HG02938 (cell line): ENCODE results near the gene PCED1B.
"Not testable (repeated sequence)": the region's sequence is repeated elsewhere in the genome, so short reads cannot be mapped to it uniquely, and the experiment has no call there.

Experiments used
- ATAC-seq: cut with Tn5 transposase; IDR thresholded peaks from one replicate; pipeline ENCODE4 v1.9.1; 2021; ENCODE audit warnings: mild to moderate bottlenecking, moderate library complexity; ENCODE audit not compliant: unreplicated experiment

Gene PCED1B

DNA sequence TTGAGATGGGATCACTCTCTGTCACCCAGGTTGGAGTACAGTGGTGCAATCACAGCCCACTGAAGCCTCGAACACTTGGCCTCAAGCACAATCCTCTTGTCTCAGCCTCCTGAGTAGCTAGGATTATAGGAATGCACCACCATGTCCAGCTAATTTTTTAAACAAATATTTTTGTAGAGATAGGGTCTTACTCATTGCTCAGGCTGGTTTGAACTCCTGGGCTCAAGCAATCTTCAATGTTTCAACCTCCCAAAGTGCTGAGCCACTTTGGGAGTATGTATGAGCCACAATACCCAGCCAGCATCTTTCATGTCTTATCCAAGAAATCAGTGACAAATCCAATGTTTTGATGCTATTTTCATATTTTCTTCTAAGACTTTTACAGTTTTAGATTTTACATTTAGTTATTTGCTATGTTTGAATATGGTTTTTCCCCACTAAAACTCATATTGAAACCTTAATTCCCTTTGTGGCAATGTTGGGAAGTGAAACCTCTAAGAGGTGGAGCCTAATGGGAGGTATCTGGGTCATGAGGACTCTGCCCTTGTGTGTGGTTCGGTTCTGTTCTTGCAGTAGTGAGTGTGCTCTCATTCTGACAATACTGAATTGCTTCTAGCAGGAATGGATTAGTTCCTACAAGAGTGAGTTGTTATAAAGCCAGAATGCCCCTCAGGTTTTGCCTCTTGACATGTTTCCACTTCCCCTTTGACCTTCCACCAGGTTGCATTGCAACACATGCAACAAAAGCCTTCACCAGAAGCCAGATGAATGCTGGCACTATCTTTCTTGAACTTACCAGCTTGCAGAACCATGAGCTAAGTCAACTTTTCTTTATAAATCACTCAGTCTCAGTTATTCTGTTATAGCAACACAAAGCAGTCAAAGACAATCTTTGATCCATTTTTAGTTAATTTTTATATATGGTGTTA lies 81.2 kb downstream of the PCED1B start:
- no peak for ATAC-seq

DNA sequence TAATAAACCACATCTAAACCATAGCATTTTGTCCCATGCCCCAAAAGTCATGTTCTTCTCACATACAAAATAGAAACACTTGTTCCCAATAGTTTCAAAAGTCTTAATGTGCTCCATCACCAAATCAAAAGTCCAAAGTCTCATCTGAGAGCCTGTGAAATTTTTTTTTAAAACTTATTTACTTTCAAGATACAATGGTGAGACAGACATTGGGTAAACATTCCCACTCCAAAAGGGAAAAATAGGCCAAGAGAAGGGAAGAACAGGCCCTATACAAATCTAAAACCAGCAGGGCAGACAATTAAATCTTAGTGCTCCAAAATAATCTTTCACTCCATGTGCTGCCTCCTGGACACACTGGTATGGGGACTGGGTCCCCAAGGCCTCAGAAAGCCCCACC lies 84.7 kb downstream of the PCED1B start:
- no peak for ATAC-seq

DNA sequence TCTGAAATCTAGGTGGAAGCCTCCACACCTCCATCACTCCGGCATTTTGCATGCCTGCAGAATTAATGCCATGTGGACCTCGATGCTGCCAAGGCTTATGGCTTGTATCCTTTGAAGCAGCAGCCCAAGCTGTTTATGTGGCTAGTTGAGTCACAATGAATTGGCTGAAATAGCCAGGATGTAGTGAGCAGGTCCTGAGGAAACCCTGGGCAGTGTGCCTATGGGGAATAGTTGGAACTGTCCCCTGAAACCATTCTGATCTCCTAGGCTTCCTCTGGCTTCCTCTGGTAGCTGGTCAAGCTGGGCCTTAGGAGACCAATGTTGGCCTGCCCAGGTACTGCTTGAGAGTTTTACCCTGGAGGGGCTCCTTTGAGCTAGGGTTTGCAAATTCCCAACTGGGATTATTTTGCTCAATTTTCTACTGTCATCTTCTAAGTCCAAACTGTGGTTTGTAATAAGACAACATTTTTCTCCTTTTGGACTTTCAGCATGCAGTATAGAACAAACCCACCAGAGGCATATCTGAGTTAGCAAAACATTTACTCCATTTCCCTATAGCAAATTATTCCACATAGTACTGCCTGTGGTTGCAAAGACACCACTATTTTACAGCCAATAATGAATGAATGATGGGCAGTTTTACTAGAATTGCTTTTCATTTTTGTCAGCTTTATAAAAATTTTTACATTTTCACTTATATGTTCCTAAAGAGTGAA lies 85.5 kb downstream of the PCED1B start:
- no peak for ATAC-seq

DNA sequence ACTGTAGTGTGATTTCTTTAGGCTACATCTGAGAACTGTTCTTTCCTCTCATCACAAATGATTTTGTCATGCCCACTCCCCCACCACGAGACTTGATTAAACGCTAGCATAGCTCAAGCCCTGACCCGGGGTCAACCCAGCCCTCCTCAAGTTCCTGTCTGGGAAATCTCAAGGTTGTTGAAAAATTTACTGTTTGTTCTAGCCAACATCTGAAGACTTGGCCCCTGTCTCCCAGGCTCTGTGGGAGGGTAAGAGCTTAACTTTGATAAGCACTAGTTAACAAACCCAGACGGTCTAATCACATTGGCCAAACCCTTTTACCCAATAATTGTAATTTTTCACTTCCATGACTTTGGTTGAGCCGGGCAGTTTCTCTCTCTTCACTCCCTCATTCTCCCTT lies 86.5 kb downstream of the PCED1B start:
- no peak for ATAC-seq

DNA sequence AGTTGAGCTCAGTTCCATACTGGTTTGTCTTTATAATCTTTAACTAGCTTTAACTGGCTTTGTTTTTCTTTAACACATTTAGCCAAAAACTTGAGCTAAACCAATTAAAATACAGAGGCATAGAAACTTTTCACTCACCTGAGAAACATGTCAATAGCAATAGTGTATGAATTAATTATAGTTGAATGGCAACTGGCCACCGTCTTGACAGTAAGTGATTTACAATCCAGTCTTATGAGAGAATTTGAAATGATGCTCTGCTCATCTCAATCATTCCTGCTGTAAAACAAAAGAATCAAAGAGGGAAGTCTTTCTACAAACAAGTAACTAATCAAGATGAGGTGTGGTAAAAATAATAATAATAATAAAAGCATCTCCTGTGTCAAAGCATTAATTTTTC lies 86.9 kb downstream of the PCED1B start:
- no peak for ATAC-seq

DNA sequence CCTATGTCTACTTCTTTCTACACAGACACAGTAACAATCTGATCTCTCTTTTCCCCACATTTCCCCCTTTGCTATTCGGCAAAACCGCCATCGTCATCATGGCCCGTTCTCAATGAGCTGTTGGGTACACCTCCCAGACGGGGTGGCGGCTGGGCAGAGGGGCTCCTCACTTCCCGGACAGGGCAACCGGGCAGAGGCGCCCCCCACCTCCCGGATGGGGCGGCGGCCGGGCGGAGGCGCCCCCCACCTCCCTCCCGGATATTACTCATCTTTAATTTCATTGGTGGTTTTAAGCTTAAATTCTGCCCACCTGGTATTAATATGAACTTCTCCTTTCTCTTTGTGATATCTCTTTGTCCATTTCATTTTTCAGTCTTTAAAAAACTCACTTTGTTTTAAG lies 90.9 kb downstream of the PCED1B start:
- not testable (repeated sequence) for ATAC-seq

DNA sequence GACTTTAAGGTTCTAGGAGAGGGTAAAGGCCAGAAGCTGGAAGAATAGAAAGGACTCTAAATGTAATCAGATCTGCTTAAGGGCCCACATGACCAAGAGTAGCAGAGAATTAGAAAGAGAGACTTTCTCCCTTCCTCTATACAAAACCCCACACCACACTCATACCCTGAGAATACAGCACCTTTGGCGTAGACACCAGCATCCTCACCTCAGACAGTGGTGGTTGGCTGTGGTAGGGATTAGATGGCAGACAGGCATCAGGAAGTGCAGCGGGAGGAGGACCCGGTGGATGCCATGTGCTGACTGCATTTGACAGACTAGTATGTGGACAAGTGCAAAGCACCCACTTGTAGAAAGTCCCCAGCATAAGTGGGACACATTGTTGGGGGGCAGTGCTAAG lies 98.6 kb downstream of the PCED1B start:
- ATAC-seq, result no peak

DNA sequence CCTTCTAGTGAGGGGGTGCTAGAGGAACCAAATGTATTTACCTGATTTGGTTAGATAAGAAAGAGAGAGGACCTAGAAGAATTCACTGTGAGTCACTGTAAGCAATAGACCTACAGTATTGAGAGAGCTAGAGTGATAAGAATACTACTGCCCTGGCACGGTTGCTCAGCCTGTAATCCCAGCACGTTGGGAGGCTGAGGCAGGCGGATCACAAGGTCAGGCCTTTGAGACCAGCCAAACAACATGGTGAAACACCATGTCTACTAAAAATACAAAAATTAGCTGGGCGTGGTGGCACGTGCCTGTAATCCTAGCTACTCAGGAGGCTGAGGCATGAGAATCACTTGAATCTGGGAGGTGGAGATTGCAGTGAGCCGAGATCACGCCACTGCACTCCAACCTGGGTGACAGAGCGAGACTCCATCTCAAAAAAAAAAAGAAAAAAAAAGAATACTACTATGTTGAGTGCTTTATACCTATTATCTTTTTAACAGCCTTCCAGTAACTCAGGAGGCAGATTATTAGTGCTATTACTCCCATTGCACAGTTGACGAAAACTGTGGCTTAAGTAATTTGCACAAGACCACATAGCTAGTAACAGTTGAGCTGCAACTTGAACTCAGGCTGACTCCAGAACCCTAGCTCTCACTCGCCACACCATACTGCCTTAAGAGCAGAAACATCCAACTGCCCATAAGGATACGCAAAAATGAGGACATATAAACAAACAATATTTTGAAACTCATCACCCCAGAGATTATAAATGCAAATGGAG lies 102.9 kb downstream of the PCED1B start:
- not testable (repeated sequence) for ATAC-seq

DNA sequence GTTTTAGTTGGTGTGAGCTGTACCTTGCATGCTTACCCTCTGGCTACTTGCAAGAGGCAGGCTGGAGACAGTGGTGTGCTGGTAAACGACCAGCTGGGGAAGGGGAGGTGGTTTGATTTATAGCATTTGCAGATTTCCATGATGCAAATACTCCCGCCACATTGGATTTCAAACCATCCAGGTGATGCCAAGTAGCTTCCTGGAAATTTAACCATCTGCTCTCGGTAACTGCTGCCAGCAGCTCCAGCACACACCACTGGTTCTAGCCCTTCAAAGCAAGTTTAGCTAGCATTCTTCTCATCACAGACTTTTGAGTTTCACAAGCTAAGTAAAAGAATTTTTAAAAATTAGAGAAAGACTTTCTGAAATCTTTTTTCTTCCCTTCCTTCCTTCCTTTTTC lies 104.8 kb downstream of the PCED1B start:
- ATAC-seq, result no peak

DNA sequence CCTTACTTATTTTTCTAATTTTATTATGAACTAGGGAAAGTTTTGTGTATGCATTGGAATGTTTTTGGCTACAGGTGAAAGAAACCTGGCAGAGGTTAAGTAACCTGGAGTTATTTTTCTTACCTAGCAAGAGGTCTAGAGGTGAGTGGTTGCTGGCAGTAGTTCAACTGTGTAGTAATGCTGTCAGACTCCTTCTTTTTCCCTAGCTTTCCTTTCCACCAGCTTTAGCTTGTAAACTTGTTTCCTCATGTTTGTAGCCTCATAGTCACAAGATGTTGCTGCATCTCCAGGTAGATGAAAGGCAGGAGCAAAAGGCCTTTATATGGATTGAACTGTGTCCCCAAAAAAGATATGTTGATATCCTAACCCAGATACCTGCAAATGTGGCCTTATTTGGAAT lies 105.4 kb downstream of the PCED1B start:
- ATAC-seq, result no peak

DNA sequence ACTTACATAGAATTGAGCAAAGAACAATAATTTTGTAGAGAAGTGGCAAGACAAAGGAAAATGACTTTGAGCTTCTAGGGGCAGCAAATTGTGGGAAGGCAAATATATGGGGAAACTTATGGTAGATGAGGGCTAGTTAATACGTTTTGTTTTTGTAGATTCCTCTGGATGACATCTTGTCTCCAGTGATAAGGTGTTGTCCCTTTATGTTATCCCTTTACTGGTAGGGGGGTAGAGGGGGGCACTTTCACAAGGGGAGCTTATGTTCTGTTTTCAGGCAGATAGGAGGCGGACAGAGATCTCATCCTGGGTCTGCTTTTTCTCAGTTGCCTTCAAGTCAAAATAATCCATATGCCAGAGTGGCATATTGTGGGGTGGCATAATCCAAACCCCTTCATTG lies 106.8 kb downstream of the PCED1B start:
- no peak for ATAC-seq

DNA sequence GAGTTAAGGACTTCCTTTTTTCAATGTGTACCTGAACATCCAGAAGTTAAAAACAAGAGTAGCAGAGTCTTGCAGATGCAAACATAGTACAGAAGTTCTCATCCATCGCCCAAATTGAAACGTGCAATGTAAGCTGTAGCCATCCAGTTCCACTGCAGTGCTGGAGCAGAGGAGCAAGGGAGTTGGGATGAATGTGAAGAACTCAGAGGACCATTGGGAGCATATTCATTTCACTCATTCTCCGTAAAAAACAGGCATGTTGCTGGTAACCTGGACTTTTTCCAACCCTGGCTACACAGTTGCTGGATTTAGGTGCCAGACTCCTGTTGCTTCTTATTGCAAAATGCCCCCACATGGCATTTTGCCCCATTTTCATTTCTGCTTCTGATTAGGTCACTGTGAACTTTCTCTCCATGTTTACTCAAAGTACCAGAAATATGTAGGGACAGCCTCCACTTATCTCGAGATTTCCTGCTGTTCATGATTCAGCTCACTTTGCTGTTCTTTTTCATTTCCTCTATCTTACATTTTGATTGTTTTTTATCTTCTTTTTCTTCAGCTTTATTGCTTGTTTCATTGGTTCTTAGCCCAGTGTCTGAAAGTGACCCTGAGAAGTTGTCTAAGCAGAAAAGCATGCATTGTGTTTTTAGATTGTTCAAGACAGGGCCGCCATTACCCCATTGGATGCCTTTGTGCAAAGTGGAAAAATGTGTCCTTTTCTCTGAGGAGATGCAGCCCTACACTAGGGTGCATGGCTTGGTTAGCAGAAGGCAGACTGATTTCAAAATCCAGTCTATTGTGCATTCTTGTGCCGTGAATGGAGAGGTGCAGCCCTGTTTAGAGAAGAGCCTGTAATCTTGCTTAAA lies 109.4 kb downstream of the PCED1B start:
- ATAC-seq, result no peak

DNA sequence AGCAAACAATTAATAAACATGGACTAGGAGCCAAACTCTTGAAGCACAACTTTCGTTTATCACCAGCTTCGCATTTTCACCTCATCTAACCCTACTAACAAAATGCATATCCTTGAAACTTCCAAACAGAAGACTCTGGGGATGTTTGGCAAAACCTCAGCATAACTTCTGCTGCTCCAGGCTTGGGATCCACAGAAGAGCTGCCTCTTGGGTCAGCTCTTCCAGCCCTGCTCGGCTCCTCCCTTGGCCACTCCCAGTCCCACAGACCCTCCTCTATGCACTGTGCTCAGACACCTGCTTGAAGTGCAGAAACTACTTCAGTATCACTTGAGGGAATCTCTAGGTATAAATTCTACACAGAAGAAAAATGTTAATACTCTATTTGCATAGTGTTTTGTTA lies 110.3 kb downstream of the PCED1B start:
- no peak for ATAC-seq

DNA sequence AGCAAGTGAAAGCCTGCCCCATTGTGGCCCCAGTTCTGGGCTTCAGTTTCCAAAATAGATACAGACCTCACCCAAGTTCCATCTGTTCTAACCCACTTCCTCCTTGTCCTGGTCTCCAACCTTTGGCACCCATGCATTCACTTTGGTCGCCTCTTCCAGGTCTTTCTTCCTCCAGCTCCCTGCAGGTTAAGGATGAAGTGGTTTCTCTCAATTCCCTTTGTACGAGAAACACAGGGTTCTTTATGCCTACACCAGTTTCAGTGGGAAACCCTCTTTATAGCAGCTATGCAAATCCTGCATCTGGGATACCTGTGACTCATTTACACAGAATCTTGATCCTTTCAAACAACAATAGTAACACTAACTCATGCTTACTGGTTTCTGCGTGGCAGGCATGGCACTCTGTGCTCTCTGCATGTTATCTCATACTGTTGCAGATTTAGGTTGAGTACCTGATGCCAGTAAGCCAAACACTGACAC lies 110.9 kb downstream of the PCED1B start:
- ATAC-seq, result no peak

DNA sequence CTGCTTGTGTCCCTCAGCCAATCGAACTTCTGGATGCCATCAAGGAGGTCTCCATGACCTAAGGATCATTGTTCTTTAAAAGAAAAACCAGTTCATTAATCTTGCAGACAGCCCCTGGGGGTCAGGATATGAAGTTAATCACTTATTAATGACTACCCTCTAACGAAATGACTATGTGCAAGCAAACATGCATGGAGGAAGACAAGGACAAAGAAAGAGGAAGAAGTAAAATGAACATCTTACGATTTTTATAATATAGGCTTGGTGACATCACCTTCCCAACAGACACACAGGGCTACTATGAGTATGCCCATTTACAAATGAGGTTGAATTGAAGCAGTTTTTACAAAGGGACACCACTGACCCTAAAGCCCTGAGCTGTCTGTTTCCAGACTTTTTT lies 111.5 kb downstream of the PCED1B start:
- ATAC-seq, result no peak

DNA sequence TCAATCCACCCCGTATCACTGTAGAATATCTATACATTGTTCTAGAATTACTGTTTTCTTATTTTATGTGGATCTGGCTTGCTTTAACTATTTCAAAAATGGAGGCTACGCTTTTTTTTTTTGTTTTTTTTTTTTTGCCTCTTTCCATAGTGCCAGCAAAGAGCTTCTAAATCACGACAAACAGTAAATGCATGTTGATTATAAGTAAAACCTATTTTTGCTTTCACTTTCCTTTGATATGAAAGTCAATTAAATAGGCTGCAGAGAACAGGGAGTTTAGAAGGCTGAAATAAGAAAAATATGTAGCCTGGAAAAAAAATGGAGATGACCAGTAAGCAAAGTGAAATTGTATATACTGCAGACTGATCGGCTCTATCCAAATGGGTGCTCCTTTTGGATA lies 112.6 kb downstream of the PCED1B start:
- ATAC-seq, result no peak

DNA sequence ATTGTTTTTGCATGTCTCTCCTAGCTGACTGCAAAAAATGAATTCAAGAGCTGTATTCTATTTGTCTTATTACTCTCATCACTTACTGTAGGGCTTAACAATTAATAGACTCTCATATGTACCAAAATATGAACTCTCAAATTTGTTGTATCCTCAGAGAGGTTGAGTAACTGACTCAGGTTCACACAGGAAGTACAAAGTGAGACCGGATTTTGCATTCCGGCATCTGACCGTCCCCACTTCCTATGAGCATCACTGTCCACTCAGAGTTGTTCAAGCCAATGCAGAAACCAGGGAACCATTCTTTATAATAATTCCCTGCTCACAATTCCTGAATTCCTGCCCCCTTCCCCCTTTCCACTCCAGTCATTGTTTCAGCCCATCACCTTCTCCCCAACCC lies 113.6 kb downstream of the PCED1B start:
- no peak for ATAC-seq

DNA sequence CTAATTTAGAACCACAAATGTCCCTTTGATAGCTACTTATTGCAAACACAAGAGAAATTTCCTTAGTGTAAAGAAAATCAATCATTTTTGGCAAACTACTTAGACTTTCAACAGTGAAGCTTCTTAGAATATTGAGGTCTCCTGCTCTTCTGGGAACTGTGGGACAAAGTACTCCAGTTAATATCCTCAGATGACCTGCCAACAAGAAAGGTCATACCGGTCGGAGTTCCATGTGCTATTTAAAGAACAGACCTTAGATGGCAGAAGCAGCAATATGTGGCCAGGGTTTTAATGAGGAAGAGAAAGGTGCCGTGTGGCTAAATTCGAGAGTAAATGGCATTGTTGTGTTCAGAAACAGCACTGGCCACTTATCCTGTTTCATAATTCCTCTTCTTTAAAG lies 115.1 kb downstream of the PCED1B start:
- ATAC-seq, result no peak

DNA sequence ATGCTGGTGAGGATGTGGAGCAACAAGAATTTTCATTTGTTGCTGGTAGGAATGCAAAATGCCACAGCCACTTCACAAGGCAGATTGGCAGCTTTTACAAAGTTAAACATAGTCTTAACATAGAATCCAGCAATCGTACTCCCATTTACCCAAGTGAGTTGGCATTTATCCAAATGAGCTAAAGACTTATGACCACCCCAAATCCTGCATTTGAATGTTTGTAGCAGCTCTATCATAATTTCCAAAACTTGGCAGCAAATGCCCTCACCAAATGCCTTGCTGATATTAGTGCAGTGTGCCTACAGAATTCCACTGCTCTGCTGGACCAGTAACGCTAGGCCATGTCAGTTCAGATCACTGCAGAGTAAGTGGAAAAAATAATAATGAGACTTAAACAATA lies 121.0 kb downstream of the PCED1B start:
- ATAC-seq, result no peak

DNA sequence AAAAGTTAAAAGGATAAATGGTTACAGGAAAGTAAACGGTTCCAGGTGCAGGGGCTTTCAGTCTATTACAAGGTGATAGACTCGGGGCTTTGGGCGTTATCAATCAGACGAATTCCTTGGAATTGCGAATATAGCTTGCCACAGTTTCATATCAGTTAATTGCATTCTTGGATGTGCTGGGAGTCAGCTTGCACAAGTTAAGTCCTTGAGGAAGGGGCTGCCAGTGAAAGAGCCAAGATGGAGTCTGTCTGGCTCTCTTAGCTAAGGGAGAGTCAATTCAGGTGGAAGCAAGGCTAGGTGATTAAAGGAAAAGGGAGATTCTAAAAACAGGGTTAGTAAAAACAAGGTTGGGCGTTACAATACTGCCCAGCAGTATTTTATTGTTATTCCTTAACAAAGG lies 121.8 kb downstream of the PCED1B start:
- ATAC-seq, result not testable (repeated sequence)
